SU-DHL-6 (cell line): Measurements from ENCODE around the gene CEP350.

Experiments used
- H2AFZ ChIP-seq: fragments of 200-600 bp; sonication (generic); 2 replicates; pipeline ENCODE4 v1.6.1; 2014; ENCODE audit warnings: low read depth, mild to moderate bottlenecking, moderate library complexity, mixed read lengths, antibody characterized with exemption, low read length; ENCODE audit not compliant: severe bottlenecking
- H3F3A ChIP-seq: fragments of 200-600 bp; shearing (Covaris generic); 2 replicates; pipeline ENCODE4 v1.6.0; 2016; ENCODE audit warnings: antibody characterized with exemption, mild to moderate bottlenecking; ENCODE audit not compliant: insufficient read depth
- H3K27ac ChIP-seq: fragments of 200-600 bp; sonication (generic); 2 replicates; pipeline ENCODE4 v1.5.1; 2016; ENCODE audit warnings: low read depth, mild to moderate bottlenecking, low read length, moderate library complexity, mixed read lengths
- H3K27me3 ChIP-seq: fragments of 200-600 bp; sonication (generic), shearing (Covaris generic); 2 replicates; pipeline ENCODE4 v1.6.0; 2014; ENCODE audit warnings: mild to moderate bottlenecking, low read length
- H3K36me3 ChIP-seq: fragments of 200-600 bp; sonication (generic); 2 replicates; pipeline ENCODE4 v1.6.1; 2014; ENCODE audit warnings: mild to moderate bottlenecking, low read length, mixed read lengths
- H3K4me2 ChIP-seq: fragments of 300-600, 200-600 bp; shearing (Covaris generic), sonication (generic); 2 replicates; pipeline ENCODE4 v1.6.0; 2014; ENCODE audit warnings: low read length, low read depth, mild to moderate bottlenecking; ENCODE audit not compliant: poor library complexity, severe bottlenecking
- H3K4me3 ChIP-seq: fragments of 200-600 bp; sonication (generic); 2 replicates; pipeline ENCODE4 v1.5.1; 2014; ENCODE audit warnings: antibody characterized with exemption, low read length, mild to moderate bottlenecking, mixed read lengths; ENCODE audit not compliant: insufficient read depth, poor library complexity, severe bottlenecking
- H3K79me2 ChIP-seq: fragments of 200-600 bp; sonication (generic); 2 replicates; pipeline ENCODE4 v1.6.1; 2014; ENCODE audit warnings: mild to moderate bottlenecking, low read length, moderate library complexity; ENCODE audit not compliant: insufficient read depth
- H3K9ac ChIP-seq: fragments of 200-600 bp; sonication (generic); 2 replicates; pipeline ENCODE4 v1.7.0; 2014; ENCODE audit warnings: mild to moderate bottlenecking, low read length
- H3K9me2 ChIP-seq: fragments of 200-600 bp; sonication (generic); replicated peaks from 2 replicates; pipeline ENCODE4 v1.6.1; 2014; ENCODE audit warnings: low read length; ENCODE audit not compliant: insufficient read depth
- H3K9me3 ChIP-seq: fragments of 200-600 bp; sonication (generic); 2 replicates; pipeline ENCODE4 v1.6.1; 2014; ENCODE audit warnings: low read length, mixed read lengths; ENCODE audit not compliant: insufficient read depth
- H4K20me1 ChIP-seq: fragments of 200-600 bp; sonication (generic); 2 replicates; pipeline ENCODE4 v1.6.1; 2014; ENCODE audit warnings: low read depth, mild to moderate bottlenecking, antibody characterized with exemption, low read length, moderate library complexity, mixed read lengths
- CTCF ChIP-seq: fragments of 200-600 bp; sonication (generic); IDR thresholded peaks from one replicate; pipeline ENCODE4 v1.5.1; 2017; ENCODE audit warnings: antibody characterized with exemption, mild to moderate bottlenecking, low read length, moderate library complexity; ENCODE audit not compliant: insufficient read depth, poor library complexity, severe bottlenecking
- EZH2phosphoT487 ChIP-seq: fragments of 200-600 bp; sonication (generic), shearing (Covaris generic); conservative IDR thresholded peaks from 2 replicates; pipeline ENCODE4 v1.6.1; 2018; ENCODE audit warnings: mild to moderate bottlenecking, antibody characterized with exemption, low read length, moderate library complexity, mixed read lengths

Gene CEP350

GRCh38 chr1:180020017-180020416 lies 65.4 kb downstream of the CEP350 start:
- Histone ChIP-seq H3K27ac (no peak overlapping the region), H3K4me3 (no peak overlapping the region), H3K27me3 (no peaks in the 10 kb centered on the region), H3K9ac (no peak overlapping the region), H3K4me2 (no peak overlapping the region), H3K9me2 (no peaks in the 10 kb centered on the region), H3K9me3 (no peaks in the 10 kb centered on the region), H4K20me1 (no peaks in the 10 kb centered on the region), H2AFZ (no peak overlapping the region), H3F3A (no peaks in the 10 kb centered on the region; the same call in 1 of the 2 replicates), H3K36me3 (peaks cover 45% of the 10 kb centered on the region; the same call in 1 of the 2 replicates), H3K79me2 (no peaks in the 10 kb centered on the region)
- TF ChIP-seq EZH2phosphoT487 (no peak), CTCF (no peak)

GRCh38 chr1:180026556-180026955 lies 71.9 kb downstream of the CEP350 start:
- TF ChIP-seq CTCF (no peak), EZH2phosphoT487 (no peak)
- Histone ChIP-seq H3K27ac (no peak overlapping the region), H3F3A (no peaks in the 10 kb centered on the region; the same call in 1 of the 2 replicates), H2AFZ (no peak overlapping the region), H3K79me2 (no peaks in the 10 kb centered on the region), H3K9me2 (no peaks in the 10 kb centered on the region), H3K36me3 (peaks cover 13% of the 10 kb centered on the region; the same call in 1 of the 2 replicates), H3K9ac (no peak overlapping the region), H4K20me1 (no peaks in the 10 kb centered on the region), H3K27me3 (no peaks in the 10 kb centered on the region), H3K9me3 (no peaks in the 10 kb centered on the region), H3K4me3 (no peak overlapping the region), H3K4me2 (no peak overlapping the region)

GRCh38 chr1:180027949-180028445 lies 73.4 kb downstream of the CEP350 start:
- TF ChIP-seq CTCF (no peak), EZH2phosphoT487 (no peak)
- H3K27ac ChIP-seq = no peak overlapping the region
- H3K4me2 ChIP-seq = no peak overlapping the region
- no peaks in the 10 kb centered on the region for H3K27me3 ChIP-seq
- no peaks in the 10 kb centered on the region for H3K9me3 ChIP-seq
- H3K79me2 ChIP-seq = no peaks in the 10 kb centered on the region
- H3K9me2 ChIP-seq = no peaks in the 10 kb centered on the region
- no peak overlapping the region for H3K4me3 ChIP-seq
- no peaks in the 10 kb centered on the region for H4K20me1 ChIP-seq
- H3F3A ChIP-seq = no peaks in the 10 kb centered on the region; the same call in 1 of the 2 replicates
- H3K36me3 ChIP-seq = peaks cover 25% of the 10 kb centered on the region
- H2AFZ ChIP-seq = no peak overlapping the region
- H3K9ac ChIP-seq = no peak overlapping the region
